ENCODE data around the gene HOXA10. TPM values are rescaled to one million over a fixed set of nuclear protein-coding genes. Genes with fewer than 3 reads are reported as not detected.

Gene HOXA10
- total RNA-seq, 4 donors from 2014 or later = 4.0 TPM; not detected in 3

- intact Hi-C loops (cut with DNase I) = loop anchor here (10.0 kb wide), 1 partner anchor 1093 kb away; no protein-coding TSS in a partner anchor
- WGBS, 2 donors = 75 to 88% methylated on average over 5 of the region's 5 CpGs
- TF ChIP-seq POLR2A (IDR thresholded peaks at IDR 0.05) (no peak), CTCF (IDR thresholded peaks at IDR 0.05) (no peak)
- no peaks in the 10 kb centered on the region for H3K36me3 ChIP-seq
- no peaks in the 10 kb centered on the region for H3K9me3 ChIP-seq
- no peak overlapping the region for H3K4me3 ChIP-seq (replicated peaks in 1 of 3)
- H3K4me1 ChIP-seq = peaks cover 15 to 23% of the 10 kb centered on the region in 2 donors
- peaks cover 88% of the 10 kb centered on the region for H3K27me3 ChIP-seq
- H3K27ac ChIP-seq = no peak overlapping the region
- DNase-seq = no peak
Measured at GRCh38 chr7:27177795-27178320, 3.7 kb upstream of the HOXA10 start.

GRCh38 chr7:27176962-27177794 lies 3.1 kb upstream of the HOXA10 start:
- WGBS, 2 donors = 63 to 75% methylated on average over 22 of the region's 22 CpGs
- Histone ChIP-seq H3K36me3 (no peaks in the 10 kb centered on the region), H3K27ac (no peak overlapping the region), H3K4me1 (peaks cover 20 to 29% of the 10 kb centered on the region in 2 donors), H3K27me3 (peaks cover 89% of the 10 kb centered on the region), H3K9me3 (no peaks in the 10 kb centered on the region), H3K4me3 (replicated peaks in 1 of 3) (no peak overlapping the region)
- TF ChIP-seq CTCF (IDR thresholded peaks at IDR 0.05) (no peak), POLR2A (IDR thresholded peaks at IDR 0.05) (no peak)
- intact Hi-C loops (cut with DNase I) = loop anchor here (10.0 kb wide), 1 partner anchor 1092 kb away; no protein-coding TSS in a partner anchor
- DNase-seq = no peak

- peaks cover 20 to 29% of the 10 kb centered on the region in 2 donors for H3K4me1 ChIP-seq
- TF ChIP-seq CTCF (IDR thresholded peaks at IDR 0.05) = no peak
- TF ChIP-seq POLR2A (IDR thresholded peaks at IDR 0.05) = no peak
- H3K9me3 ChIP-seq = no peaks in the 10 kb centered on the region
- H3K27ac ChIP-seq = no peak overlapping the region
- intact Hi-C loops (cut with DNase I) = loop anchor here (10.0 kb wide), 1 partner anchor 1092 kb away; no protein-coding TSS in a partner anchor
- no peak for DNase-seq
- H3K27me3 ChIP-seq = peaks cover 88% of the 10 kb centered on the region
- H3K36me3 ChIP-seq = no peaks in the 10 kb centered on the region
- 67 to 70% methylated on average over 3 of the region's 3 CpGs for WGBS, 2 donors
- no peak overlapping the region for H3K4me3 ChIP-seq (replicated peaks in 1 of 3)
Measured at GRCh38 chr7:27176524-27176845, 2.4 kb upstream of the HOXA10 start.

- Histone ChIP-seq H3K4me1 (peaks cover 20 to 29% of the 10 kb centered on the region in 2 donors), H3K27me3 (peaks cover 91% of the 10 kb centered on the region), H3K9me3 (no peaks in the 10 kb centered on the region), H3K27ac (no peak overlapping the region), H3K4me3 (replicated peaks in 1 of 3) (no peak overlapping the region), H3K36me3 (no peaks in the 10 kb centered on the region)
- intact Hi-C loops (cut with DNase I) = loop anchor here (10.0 kb wide), 1 partner anchor 1091 kb away; no protein-coding TSS in a partner anchor
- DNase-seq = no peak
- 28 to 34% methylated on average over 26 to 40 of the region's 40 CpGs for WGBS, 2 donors
- TF ChIP-seq CTCF (IDR thresholded peaks at IDR 0.05) = no peak
- TF ChIP-seq POLR2A (IDR thresholded peaks at IDR 0.05) = no peak
Measured at GRCh38 chr7:27175626-27176523, 1.8 kb upstream of the HOXA10 start.

All from thyroid gland (tissue), 4 donors.